Measurements from ENCODE around the gene SIT1. TPM values are rescaled to one million over a fixed set of nuclear protein-coding genes. Genes with fewer than 3 reads are reported as not detected.

Gene SIT1, protein sequence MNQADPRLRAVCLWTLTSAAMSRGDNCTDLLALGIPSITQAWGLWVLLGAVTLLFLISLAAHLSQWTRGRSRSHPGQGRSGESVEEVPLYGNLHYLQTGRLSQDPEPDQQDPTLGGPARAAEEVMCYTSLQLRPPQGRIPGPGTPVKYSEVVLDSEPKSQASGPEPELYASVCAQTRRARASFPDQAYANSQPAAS
- total RNA-seq, result not detected

DNA sequence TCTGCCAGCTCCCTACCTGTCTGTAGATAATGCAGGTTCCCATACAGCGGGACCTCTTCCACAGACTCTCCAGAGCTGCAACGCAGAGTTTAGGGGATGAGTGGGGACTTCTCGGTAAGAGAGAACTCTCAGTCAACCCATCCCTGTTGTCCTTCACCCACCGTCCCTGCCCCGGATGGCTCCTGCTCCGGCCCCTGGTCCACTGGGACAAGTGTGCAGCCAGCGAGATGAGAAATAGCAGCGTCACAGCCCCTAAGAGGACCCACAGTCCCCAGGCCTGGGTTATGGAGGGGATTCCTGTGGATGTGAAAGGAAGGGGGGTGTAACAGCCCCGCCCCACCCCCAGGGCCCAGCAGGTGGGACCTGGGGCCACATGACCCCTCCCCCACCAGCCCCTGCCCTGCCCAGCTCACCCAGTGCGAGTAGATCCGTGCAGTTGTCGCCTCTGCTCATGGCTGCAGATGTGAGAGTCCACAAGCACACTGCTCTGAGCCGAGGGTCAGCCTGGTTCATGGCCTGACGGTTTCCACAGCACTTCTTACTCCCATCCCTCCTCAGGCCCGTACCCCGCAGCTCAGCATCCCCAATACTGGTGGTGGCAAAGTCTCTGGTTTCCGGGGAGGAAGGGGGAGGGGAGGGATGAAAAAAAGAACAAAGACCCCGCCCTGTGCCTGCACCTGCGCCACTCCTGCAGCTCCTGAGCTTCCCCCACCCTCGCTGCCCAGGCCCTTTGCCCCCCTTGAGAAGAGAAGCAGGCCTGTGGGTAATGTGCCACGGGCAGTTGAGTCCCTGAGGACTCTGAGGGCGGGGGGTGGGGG lies at the start of gene SIT1:
TSS of gene SIT1 (minus strand) at position 591 of the 818 bp plus-strand sequence. CDS start at position 513, 78 bp downstream.
- no peak for DNase-seq

DNA sequence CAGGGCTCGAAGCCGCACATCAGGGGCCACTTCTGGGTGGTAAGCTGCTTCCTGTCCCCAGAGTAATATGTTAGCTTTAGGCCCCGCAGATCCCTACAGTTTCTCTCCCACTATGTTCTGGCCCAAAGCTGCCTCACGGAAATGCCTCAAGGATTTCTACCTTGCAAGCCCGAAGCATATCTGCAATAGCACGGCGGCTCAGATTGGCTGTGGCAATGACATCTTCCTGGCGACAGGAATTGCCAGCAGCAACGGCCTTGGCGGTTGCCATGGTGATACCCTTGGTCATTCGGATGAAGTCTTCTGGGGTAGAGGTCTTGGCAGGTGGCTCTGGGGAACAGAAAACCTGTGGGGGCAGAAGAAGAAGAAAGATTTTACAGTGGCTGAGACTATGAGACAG lies 49.3 kb upstream of the SIT1 start:
- DNase-seq, result no peak

DNA sequence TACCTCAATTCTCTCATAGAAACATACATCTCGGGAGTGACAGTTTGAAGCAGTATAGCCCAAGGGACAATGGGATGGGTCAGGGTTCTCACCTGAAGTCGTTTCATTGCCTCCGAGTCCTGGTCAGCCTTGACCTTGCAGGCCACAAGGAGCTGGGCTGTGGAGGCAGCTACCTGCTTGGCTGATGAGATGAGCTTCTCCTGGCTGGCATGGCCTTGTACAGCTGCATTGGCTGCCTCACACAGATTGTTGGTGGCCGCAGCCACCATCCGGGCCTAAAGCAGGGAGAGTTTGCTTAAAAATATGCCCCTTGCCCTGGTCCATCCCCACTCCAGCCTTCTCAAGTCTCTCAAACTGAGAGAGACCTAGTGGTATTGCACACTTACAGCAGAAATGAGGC lies 47.5 kb upstream of the SIT1 start:
- DNase-seq, result no peak

DNA sequence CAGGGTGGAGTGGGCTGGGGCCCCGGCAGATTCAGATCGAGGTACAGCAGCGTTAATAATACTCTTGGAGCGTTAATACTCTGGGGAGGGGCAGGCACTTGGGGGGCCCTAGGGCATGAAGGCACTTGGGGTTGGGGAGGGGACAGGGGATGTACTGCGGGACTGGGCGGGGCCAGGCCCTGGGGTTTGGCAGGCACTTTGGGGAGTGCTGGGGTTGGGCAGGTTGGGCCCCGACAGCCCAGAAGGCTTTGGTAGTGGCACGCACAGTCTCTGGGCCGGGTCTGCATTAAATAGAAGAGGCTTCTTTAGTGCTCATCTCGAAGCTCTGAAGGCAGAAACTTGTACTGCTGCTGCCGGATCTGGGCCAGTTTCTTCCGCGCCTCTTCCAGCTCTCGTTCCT lies 46.8 kb upstream of the SIT1 start:
- DNase-seq, result no peak

DNA sequence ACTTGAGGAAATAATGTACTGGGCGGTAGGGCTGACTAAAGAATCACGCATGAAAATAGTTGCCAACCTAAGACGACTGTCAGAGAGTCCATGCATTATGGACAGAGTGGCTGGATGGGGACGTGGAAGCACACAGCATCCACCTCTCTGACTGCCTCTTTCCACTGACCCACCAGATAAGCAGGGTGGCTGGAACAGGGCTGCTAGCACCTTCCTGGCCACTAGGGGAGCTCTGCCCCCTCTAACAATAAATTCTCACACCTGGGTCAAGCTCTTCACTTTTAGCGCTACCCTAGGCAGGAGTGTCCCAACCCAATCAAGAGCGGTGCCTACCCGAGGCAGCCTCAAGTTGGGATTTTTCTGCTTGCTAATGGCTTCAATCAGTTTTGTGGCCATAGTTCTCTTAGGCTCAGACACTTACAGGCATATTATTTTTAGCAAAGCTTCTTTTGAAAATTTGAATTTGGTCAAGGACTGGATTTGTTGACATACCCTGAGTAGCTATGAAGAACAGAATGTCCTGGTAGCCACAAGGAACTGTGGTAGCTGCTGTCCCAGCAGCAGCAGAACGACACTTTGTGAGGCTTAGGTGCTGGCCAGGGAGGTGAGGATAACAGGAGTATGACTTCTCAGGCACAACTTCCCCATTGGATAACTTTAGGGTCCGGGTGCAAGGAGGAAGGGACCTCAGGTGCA lies 45.9 kb upstream of the SIT1 start:
- peak; percentile 61 for DNase-seq

DNA sequence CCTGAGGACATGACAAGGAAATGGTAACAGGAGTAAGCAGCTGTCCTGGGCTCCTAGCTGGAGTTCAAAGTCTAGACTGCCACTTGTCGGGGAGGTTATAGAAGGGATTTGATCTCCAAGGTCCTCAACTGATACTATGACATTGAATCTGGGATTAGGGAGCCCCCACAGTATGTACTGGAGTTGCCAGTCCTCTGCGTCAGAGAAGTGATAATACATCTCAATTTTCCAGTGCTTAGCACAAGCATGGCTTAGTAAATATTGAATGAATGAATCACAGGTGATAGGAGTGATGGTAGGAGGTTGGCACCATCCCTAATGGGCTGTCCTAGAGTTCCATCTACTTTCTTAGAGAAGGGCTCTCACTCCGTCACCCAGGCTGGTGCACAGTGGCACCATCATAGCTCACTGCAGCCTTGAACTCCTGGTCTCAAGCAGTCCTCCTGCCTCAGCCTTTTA lies 45.2 kb upstream of the SIT1 start:
- DNase-seq, result peak; percentile 32

DNA sequence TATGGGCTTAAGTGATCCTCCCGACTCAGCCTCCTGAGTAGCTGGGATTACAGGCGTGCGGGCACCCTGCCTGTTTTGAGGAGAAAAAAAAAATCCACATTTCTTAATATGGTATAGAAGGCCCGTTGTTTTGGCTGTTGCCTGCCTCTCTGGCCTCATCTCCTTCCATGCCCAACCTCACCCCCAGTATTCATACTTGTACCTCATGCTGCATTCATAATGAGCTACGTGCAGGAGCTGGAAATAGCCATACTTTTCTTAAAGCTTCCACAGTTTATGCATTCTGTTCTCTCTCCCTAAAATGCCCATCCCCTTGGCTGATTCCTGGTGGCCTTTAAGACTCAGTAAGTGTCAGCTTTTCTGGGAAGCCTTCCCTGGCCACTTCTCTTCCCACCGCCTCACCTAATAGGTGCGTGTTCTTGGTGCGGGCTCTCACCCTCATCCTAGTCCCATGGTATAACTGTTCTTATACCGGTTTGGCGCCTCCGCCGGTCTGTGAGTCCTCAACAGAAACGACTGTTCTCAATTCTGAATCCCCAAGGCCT lies 41.1 kb upstream of the SIT1 start:
- DNase-seq, result peak; percentile 45

DNA sequence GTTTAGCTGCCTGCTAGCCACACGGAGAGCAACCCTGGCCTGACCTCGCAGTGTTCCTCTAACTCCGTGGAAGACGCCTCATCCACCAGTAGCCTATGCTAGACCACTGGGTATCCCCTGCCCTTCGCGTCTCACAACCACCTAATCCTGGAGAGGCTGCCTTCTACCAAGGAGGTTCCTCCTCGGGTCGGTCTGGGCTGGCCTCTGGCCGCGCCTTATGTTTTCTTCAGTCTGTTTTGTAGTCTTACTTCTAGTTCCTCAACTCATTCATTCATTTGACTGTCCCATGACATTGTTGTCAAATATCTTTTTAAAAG lies 40.6 kb upstream of the SIT1 start:
- no peak for DNase-seq

DNA sequence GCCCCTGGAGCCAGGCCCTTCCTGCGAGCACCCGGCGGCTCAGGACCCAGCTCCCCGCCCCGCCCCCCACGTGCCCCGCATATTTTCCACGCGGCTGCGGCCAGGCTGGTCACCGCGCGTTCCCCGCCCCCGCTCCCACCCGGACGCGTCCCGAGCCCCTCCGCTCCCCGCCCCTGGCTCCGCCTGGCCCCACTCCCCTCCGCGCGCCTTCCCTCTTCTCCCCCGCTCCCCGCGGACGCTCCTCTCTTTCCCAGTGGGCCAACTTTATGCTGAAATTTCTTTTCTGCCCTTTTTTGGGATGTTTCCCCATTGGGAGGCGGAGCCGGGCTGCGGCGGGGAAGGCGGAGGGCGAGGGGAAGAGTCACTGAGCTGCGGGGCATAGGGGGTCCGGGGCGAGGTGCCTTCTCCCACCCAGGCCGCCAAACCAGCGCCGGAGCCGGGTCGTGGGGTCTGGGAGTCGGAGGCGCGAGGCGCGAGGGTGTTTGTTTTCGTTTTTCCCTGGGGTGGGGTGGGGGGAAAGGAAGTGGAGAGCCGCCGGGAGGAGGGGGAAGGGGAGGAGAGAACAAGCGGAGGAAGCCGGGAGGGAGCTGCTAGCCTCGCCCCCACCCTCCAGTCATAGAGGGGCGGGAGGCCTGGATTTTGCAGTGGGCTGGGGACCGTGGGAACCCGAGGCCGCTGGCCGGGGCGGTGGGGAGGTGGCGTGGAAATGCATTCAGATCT lies 40.0 kb upstream of the SIT1 start:
- DNase-seq, result peak; percentile 91

DNA sequence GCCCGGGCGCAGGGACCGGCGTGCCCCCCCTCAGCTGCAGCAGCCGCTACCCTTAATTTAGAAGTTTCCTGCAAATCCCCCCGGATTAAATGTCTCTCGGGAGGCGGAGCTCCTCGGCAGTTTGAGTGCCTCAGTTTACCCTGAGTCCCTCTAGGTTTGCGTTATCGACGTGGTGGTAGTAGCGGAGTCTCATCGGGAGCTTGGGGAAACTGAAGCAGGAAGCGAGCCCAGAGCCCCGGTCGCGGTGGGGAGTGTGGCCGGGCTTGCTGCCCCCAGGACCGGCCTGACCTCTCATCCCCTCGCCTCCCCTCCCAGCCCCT lies 39.5 kb upstream of the SIT1 start:
- no peak for DNase-seq

DNA sequence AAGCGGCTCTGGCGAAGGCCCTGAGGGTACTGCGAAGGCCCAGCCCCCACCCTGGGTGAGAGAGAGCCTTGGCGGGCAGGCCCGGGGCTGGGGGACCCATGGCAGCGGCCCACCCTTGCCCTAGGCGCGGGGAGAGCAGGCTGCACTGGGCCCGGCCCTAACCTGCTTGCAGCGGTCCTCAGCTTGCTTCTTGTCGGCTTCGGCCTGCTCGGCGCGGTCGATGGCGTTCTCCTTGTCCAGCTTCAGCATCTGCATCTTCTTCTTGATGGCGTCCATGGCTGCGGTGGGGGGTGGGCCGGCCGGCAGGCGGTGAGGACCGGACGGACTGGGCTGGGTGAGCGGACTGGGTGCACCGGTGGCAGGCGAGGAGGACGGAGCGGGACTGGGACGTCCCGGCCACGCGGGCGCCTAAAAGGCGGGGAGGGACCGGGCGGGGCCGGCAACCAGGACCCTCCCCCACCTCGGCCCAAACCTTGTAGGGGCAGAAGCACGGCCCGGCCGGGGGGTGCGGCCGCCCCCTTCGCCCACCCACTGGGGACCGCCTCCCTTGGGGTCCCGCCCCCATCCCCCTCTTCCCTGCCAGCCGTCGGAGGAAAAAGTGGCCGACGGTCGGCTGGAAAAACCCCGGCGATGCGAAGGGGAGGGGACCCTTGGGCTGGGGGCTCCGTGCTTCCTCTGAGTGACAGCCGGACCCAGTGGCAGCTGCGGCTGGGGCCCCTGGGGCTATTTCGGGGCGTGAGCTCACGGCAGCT lies 39.0 kb upstream of the SIT1 start, which contains the start of gene TPM2:
TSS of gene TPM2 (minus strand) at position 384 of the 752 bp plus-strand sequence. CDS start at position 276, 108 bp downstream.
- DNase-seq, result peak; percentile 96

DNA sequence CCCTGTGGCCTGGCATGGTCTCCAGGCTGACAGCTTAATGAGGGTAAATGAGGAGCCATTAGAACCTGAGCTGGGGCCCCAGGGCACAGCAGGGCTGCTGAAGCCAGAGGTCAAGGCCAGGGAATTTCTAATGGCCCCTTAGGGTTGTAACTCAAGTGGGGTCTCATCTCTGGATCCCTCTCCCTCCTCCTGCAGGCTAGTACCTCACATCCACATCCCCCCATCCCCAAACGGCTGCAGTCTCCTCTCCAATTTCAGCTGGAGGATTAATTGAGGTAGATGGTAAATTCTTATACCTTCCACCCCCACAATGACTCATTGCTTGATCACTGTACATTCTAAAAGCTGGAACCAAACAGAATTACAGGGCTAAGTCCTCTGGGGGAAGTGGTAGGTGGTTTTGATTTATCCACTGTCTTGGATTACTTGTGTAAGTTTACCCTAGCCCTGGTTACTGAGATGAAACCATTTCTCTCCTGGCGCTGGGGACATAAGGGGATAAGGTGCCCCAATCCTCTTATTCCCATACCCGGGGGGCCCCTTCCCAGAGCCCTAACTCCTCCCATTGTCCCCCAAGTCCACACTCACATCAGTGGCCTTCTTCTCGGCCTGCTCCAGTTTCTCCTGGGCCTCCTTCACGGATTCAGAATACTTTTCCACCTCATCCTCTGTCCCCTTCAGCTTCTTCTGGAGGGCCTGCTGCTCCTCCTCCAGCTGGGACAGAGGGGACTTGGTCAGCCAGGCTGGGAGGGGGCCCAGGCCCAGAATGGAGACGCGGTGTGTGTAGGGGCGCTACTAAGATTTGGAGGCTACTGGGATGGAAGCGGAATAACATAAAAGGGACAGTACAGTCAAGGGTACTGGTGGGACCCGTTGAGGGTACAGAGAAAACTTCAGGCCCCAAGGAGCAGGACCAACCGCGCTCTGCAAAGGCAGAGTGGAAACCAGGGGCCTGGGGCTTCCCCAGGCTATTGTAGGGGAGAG lies 38.1 kb upstream of the SIT1 start:
- peak; percentile 37 for DNase-seq

DNA sequence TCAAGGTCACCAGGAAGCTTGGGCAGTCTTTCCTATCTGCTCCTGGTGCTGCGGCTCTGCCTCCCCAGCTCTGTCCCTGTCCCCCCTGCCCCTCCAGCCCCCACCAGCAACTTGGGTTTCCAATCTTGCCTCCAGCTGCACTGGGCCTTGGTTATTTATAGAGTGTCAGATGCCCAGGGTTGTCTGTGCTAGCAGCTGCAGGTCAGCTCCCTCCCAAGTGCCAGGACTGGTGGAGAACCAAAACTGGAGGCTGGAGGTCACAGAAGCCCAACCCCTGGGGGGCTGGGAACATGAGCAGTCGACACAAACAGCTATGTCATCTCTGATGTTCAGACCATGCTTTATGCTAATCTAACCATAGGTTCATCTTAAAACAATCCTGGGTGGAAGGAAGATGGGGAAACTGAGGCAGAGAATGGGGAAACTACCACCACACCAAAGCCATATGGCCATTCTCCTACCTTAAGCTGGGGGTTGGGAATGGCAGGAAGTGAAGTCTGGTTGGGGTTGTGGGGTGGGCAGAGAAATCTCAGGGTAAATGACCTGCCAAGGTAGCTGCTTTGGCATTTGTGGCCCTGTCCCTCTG lies 37.3 kb upstream of the SIT1 start:
- DNase-seq, result peak; percentile 80

DNA sequence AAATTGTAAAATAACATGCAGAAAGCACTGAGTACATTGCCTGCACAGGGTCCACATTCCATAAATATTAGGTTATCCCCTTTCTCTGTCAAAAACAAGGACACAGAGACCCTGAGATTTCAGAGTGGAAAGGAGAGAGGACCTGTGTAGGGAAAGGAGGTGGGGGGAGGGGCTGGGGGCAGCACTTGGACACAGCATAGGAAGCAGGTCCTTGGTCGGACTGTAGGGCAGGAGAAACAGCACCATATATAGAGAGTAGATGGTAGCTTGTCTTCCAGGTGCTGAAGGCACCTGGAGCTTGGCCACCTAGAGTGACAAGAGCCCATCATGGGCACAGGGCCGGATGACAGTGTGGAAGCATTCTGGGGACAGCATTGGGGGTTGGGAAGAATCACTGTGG lies 36.6 kb upstream of the SIT1 start:
- DNase-seq, result peak; percentile 14

DNA sequence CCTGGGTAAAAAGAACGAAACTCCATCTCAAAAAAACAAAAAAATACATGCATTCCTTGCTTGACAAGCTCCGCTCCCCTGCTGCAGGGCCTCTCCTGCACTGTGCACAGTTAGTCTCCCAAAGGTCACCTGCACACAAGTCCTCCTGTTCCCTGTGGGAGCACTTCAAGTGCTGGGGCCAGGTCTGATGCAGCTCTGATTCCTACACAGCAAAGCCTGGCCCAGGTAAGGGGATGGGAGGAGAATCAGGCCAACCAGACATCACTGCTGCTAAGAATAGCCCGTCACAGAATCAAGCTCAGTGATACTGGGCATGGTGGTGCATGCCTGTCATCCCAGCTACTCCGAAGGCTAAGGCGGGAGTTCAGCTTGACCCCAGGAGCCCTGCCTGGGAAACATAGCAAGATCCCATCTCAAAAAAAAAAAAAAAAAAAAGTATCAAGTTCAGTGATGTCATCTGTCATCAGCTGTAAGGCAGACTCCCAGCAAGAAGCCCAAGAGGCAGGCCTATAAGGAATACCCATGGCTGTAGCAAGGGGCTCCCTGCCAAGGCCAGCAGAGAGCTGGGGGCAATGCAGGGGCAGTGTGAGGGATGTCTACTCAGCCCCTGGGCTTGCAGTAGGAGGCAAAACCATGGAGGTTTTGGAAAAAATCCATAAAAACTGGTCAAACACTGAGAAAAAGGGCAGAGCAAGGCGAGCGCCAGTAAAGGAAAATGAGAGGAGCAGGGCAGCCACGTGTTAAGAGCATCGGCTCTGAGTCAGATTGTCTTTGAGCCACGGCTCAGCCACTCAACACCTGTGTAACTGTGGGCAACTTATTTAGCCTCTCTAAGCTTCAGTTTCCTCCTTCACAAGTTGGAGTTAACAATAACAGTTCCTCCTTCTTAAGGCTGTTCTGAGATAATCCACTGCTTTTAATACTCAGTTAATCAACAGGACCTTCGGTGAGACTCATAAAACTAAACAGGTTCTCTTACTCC lies 35.8 kb upstream of the SIT1 start:
- peak; percentile 51 for DNase-seq

DNA sequence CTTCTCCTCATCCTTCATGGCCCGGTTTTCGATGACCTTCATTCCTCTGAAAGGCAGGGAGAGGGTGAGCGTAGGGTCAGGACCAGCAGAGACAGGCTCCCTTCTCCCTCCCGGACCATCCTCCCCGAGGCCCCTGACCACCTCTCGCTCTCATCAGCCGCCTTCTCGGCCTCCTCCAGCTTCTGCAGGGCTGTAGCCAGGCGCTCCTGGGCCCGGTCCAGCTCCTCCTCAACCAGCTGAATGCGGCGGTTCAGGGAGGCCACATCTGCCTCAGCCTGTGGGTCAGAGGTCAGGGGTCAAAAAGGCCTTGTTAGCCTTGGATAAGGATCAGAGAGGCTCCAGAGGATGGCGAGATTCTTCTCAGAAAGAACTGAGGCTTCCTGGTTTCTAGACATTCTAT lies 34.8 kb upstream of the SIT1 start:
- DNase-seq, result no peak

DNA sequence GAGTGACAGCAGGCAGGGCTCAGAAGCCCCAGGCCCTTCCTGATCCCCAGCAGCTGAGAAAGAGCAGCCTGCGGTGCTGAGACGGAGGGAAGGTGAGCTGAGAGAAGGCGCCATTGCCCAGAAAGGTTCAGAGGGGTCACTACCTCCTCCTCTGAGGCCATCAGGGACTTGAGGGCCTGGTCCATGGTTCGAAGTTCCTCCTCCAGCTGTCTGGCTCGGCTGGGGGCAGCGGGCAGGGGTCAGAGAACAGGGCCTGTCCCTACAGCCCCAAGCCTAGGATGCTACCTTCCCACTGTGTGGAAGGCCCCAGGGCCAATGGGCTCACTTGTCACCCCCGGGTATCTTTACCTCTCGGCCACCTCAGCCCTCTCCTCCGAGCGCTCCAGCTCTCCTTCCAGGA lies 34.2 kb upstream of the SIT1 start:
- no peak for DNase-seq

DNA sequence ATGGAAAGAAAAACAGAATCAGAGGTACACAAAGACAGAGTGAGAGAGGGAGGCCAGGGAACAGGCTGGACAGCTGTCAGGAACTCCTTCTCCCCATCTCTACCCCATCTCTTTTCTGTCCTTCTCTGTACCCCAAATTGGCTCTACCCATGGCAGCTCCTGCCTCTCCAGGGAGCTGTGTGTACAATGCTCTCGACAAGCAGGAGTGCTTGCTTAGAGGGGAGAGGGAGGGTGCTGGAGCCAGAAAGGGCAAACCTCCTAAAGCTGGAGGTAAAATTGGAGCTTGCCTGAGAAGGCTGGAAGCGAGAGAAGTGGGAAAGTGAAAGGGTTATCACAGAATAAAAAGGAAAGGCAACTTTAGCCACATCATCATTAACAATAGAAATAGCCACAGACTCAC lies 32.6 kb upstream of the SIT1 start:
- no peak for DNase-seq
